Eye (tissue), 1 donor: ENCODE data around the gene CERS6.
"Not testable (repeated sequence)": the region's sequence is repeated elsewhere in the genome, so short reads cannot be mapped to it uniquely, and the experiment has no call there.

ENCODE experiments used
- DNase-seq: peaks from one replicate; pipeline ENCODE4 v3.0.0-alpha.2; 2015

The CERS6 gene

GRCh38 chr2:168650139-168650538 is 194.1 kb downstream of the CERS6 start:
- no peak for DNase-seq

GRCh38 chr2:168650781-168651180 is 194.7 kb downstream of the CERS6 start:
- DNase-seq, result no peak

- no peak for DNase-seq
These were observed 197.2 kb downstream of the CERS6 start for GRCh38 chr2:168652997-168653921.

- no peak for DNase-seq
These were observed 198.6 kb downstream of the CERS6 start for GRCh38 chr2:168654705-168655104.

- no peak for DNase-seq
These were observed 199.1 kb downstream of the CERS6 start for GRCh38 chr2:168655207-168655606.

- DNase-seq, result not testable (repeated sequence)
These were observed 201.3 kb downstream of the CERS6 start for GRCh38 chr2:168657378-168657777.

GRCh38 chr2:168658706-168659105 is 202.6 kb downstream of the CERS6 start:
- no peak for DNase-seq

GRCh38 chr2:168660870-168661862 is 205.1 kb downstream of the CERS6 start:
- peak; percentile 77 for DNase-seq

GRCh38 chr2:168661863-168662256 is 205.8 kb downstream of the CERS6 start:
- no peak for DNase-seq

GRCh38 chr2:168662651-168663208 is 206.7 kb downstream of the CERS6 start:
- no peak for DNase-seq

- no peak for DNase-seq
These were observed 207.9 kb downstream of the CERS6 start for GRCh38 chr2:168663993-168664392.

GRCh38 chr2:168664715-168665114 is 208.6 kb downstream of the CERS6 start:
- DNase-seq, result not testable (repeated sequence)

- no peak for DNase-seq
These were observed 210.3 kb downstream of the CERS6 start for GRCh38 chr2:168666339-168666738.

- DNase-seq, result no peak
These were observed 211.1 kb downstream of the CERS6 start for GRCh38 chr2:168667156-168667555.

GRCh38 chr2:168669151-168669550 is 213.1 kb downstream of the CERS6 start:
- no peak for DNase-seq

- DNase-seq, result no peak
These were observed 214.4 kb downstream of the CERS6 start for GRCh38 chr2:168670478-168670877.

GRCh38 chr2:168671932-168672331 is 215.9 kb downstream of the CERS6 start:
- no peak for DNase-seq

- DNase-seq, result no peak
These were observed 217.5 kb downstream of the CERS6 start for GRCh38 chr2:168673265-168674189.

GRCh38 chr2:168678153-168678853 is 222.2 kb downstream of the CERS6 start:
- no peak for DNase-seq

- no peak for DNase-seq
These were observed 223.0 kb downstream of the CERS6 start for GRCh38 chr2:168679081-168679480.

- DNase-seq, result no peak
These were observed 223.8 kb downstream of the CERS6 start for GRCh38 chr2:168679741-168680310.
